HG03097 (cell line): Measurements from ENCODE around the gene RIC8A.

Source experiments
- ATAC-seq: cut with Tn5 transposase; IDR thresholded peaks from one replicate; pipeline ENCODE4 v1.9.1; 2021; ENCODE audit not compliant: unreplicated experiment, low FRiP score

The RIC8A gene

GRCh38 chr11:203945-204586, 3.4 kb upstream of the RIC8A start:
- ATAC-seq = no peak

GRCh38 chr11:204587-205109, 2.9 kb upstream of the RIC8A start:
- no peak for ATAC-seq

GRCh38 chr11:205221-206001, 2.1 kb upstream of the RIC8A start:
- ATAC-seq = no peak

- no peak for ATAC-seq
These were observed 1.5 kb upstream of the RIC8A start for GRCh38 chr11:206002-206384.

GRCh38 chr11:206526-207207, 841 bp upstream of the RIC8A start:
- ATAC-seq = peak; percentile 2

GRCh38 chr11:207863-208180, 314 bp downstream of the RIC8A start:
- ATAC-seq = no peak

GRCh38 chr11:208181-208916, 841 bp downstream of the RIC8A start:
- peak; percentile 29 for ATAC-seq

- no peak for ATAC-seq
These were observed 1.4 kb downstream of the RIC8A start for GRCh38 chr11:208917-209260.

GRCh38 chr11:209275-210121, 2.0 kb downstream of the RIC8A start:
- no peak for ATAC-seq

GRCh38 chr11:210122-210802, 2.8 kb downstream of the RIC8A start:
- no peak for ATAC-seq

- ATAC-seq = no peak
These were observed 3.3 kb downstream of the RIC8A start for GRCh38 chr11:210803-211180.

GRCh38 chr11:211295-211694, 3.8 kb downstream of the RIC8A start:
- ATAC-seq = no peak

- no peak for ATAC-seq
These were observed 4.2 kb downstream of the RIC8A start for GRCh38 chr11:211741-212140.

- ATAC-seq = no peak
These were observed 4.9 kb downstream of the RIC8A start for GRCh38 chr11:212150-213100.

- no peak for ATAC-seq
These were observed 5.6 kb downstream of the RIC8A start for GRCh38 chr11:213111-213510.

GRCh38 chr11:214083-214482, 6.6 kb downstream of the RIC8A start:
- ATAC-seq = no peak

- ATAC-seq = no peak
These were observed 8.1 kb downstream of the RIC8A start for GRCh38 chr11:215581-216037.
